HL-60 (cell line): ENCODE data around the gene NT5DC3.

ENCODE experiments used
- DNase-seq, 2 experiments: peaks; one replicate each; pipeline ENCODE4 v3.0.0-alpha.2; 2010 to 2020; ENCODE audit warnings: low read depth in 1 of 2, low spot score in 1 of 2
- H3K27ac ChIP-seq: fragments of 250-450 bp; sonication (Bioruptor Pico); replicated peaks from 2 replicates; pipeline ENCODE4 v1.5.1; 2020; ENCODE audit warnings: mild to moderate bottlenecking, moderate library complexity
- H3K27me3 ChIP-seq: fragments of 250-450 bp; sonication (Bioruptor Pico); 2 replicates; pipeline ENCODE4 v1.5.1; 2021; ENCODE audit warnings: mild to moderate bottlenecking, moderate library complexity; ENCODE audit not compliant: insufficient read depth, poor library complexity, severe bottlenecking
- H3K4me3 ChIP-seq: replicated peaks from 2 replicates; pipeline ENCODE4 v1.5.1; 2011; ENCODE audit warnings: mild to moderate bottlenecking, control low read depth, low read length; ENCODE audit not compliant: insufficient read depth
- GABPA ChIP-seq: IDR thresholded peaks from 2 replicates; pipeline ENCODE4 v1.6.1; 2012; ENCODE audit warnings: low read depth
- POLR2AphosphoS5 ChIP-seq: IDR thresholded peaks from 2 replicates; pipeline ENCODE4 v1.6.1; 2012; ENCODE audit warnings: low read depth
- SPI1 ChIP-seq: IDR thresholded peaks from 2 replicates; pipeline ENCODE4 v1.6.1; 2012; ENCODE audit warnings: low read depth, mild to moderate bottlenecking, borderline replicate concordance
- TF ChIP-seq, protein P1 (sequence below): IDR thresholded peaks from 2 replicates; pipeline ENCODE4 v1.6.1; 2012; ENCODE audit warnings: low read depth; ENCODE audit not compliant: insufficient replicate concordance
- TF ChIP-seq, protein P2 (sequence below): IDR thresholded peaks from one replicate; pipeline ENCODE4 v1.5.1; 2011; ENCODE audit warnings: low read length, control low read depth, inconsistent platforms; ENCODE audit not compliant: insufficient read depth

Gene NT5DC3

DNA sequence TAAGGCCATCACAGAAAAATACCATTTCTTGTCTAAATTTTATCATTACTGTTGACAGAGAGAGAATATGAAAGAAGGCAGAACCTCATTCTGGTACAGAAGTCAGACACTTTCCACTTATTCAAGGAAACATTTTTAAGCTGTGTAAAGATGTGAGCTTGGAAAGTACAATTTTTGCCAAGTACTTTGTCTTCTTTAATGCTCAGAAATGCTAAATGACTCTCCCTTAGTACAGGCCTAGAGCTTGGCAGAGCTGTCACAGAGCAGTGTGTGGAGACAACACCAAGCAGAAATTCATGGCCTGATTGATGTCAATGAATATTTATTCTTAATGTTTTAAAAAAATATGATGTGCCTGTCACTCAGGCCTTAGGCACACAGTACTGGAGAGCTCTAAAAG, 20.7 kb downstream of the NT5DC3 start:
- Histone ChIP-seq H3K27me3 (no peaks in the 10 kb centered on the region), H3K27ac (no peak overlapping the region), H3K4me3 (no peak overlapping the region)
- TF ChIP-seq, protein P1, sequence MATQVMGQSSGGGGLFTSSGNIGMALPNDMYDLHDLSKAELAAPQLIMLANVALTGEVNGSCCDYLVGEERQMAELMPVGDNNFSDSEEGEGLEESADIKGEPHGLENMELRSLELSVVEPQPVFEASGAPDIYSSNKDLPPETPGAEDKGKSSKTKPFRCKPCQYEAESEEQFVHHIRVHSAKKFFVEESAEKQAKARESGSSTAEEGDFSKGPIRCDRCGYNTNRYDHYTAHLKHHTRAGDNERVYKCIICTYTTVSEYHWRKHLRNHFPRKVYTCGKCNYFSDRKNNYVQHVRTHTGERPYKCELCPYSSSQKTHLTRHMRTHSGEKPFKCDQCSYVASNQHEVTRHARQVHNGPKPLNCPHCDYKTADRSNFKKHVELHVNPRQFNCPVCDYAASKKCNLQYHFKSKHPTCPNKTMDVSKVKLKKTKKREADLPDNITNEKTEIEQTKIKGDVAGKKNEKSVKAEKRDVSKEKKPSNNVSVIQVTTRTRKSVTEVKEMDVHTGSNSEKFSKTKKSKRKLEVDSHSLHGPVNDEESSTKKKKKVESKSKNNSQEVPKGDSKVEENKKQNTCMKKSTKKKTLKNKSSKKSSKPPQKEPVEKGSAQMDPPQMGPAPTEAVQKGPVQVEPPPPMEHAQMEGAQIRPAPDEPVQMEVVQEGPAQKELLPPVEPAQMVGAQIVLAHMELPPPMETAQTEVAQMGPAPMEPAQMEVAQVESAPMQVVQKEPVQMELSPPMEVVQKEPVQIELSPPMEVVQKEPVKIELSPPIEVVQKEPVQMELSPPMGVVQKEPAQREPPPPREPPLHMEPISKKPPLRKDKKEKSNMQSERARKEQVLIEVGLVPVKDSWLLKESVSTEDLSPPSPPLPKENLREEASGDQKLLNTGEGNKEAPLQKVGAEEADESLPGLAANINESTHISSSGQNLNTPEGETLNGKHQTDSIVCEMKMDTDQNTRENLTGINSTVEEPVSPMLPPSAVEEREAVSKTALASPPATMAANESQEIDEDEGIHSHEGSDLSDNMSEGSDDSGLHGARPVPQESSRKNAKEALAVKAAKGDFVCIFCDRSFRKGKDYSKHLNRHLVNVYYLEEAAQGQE: no peak
- TF ChIP-seq GABPA: no peak
- TF ChIP-seq POLR2AphosphoS5: no peak
- TF ChIP-seq SPI1: no peak
- TF ChIP-seq, protein P2, sequence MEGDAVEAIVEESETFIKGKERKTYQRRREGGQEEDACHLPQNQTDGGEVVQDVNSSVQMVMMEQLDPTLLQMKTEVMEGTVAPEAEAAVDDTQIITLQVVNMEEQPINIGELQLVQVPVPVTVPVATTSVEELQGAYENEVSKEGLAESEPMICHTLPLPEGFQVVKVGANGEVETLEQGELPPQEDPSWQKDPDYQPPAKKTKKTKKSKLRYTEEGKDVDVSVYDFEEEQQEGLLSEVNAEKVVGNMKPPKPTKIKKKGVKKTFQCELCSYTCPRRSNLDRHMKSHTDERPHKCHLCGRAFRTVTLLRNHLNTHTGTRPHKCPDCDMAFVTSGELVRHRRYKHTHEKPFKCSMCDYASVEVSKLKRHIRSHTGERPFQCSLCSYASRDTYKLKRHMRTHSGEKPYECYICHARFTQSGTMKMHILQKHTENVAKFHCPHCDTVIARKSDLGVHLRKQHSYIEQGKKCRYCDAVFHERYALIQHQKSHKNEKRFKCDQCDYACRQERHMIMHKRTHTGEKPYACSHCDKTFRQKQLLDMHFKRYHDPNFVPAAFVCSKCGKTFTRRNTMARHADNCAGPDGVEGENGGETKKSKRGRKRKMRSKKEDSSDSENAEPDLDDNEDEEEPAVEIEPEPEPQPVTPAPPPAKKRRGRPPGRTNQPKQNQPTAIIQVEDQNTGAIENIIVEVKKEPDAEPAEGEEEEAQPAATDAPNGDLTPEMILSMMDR: no peak
- no peak for DNase-seq

DNA sequence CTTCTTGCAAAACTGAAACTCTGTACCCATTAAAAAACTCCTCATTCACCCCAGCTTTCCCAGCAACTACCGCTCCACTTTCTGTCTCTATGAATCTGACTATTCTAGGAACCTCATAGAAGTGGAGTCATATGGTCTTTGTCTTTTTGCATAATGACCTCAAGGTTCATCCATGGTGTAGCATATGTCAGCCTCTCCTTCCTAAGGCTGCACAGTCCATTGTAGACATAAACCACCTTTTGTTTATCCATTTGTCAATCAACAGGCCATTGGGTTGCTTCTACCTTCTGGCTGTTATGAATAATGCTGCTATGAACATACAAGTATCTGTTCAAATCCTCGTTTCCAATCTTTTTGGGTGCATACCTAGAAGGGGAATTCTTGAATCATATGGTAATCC, 21.1 kb downstream of the NT5DC3 start:
- Histone ChIP-seq H3K27me3 (no peaks in the 10 kb centered on the region), H3K27ac (no peak overlapping the region), H3K4me3 (no peak overlapping the region)
- TF ChIP-seq, protein P2: no peak
- TF ChIP-seq POLR2AphosphoS5 (no peak), GABPA (no peak), SPI1 (no peak)
- TF ChIP-seq, protein P1: no peak
- DNase-seq: no peak

DNA sequence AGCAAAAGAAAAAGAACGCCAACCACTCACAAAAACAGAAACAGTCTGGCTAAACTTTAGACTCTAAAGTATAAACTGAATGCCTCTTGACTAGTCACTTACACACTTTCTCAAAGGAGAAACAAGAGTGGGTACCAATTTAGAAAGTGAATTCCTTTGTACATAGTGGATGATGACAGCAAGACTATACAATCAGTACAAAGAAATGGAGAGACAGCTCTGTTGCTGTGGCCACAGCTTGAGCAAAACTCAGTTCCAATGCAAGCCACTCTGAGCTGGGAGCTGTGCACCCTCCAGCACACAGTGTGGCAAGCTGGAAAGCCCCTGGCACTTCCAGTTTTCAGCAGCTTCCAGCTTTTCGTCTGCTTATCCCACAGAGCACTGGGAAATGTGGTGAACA, 21.7 kb downstream of the NT5DC3 start:
- no peak for TF ChIP-seq POLR2AphosphoS5
- TF ChIP-seq, protein P1: no peak
- TF ChIP-seq GABPA: no peak
- TF ChIP-seq, protein P2: no peak
- TF ChIP-seq SPI1: no peak
- no peak overlapping the region for H3K27ac ChIP-seq
- H3K27me3 ChIP-seq: no peaks in the 10 kb centered on the region
- no peak for DNase-seq
- no peak overlapping the region for H3K4me3 ChIP-seq
